B cell (primary cell): ENCODE data around the gene GYS2.

Experiments
- EZH2 ChIP-seq: IDR thresholded peaks from 2 replicates; pipeline ENCODE4 v1.6.1; 2012; ENCODE audit warnings: borderline replicate concordance, low read depth, mild to moderate bottlenecking, moderate library complexity, low read length; ENCODE audit not compliant: insufficient read depth, poor library complexity, severe bottlenecking
- TF ChIP-seq, protein P1 (sequence below): fragments of 200-600 bp; IDR thresholded peaks from one replicate; pipeline ENCODE4 v1.8.0; 2022; ENCODE audit warnings: antibody characterized with exemption, mild to moderate bottlenecking

DNA sequence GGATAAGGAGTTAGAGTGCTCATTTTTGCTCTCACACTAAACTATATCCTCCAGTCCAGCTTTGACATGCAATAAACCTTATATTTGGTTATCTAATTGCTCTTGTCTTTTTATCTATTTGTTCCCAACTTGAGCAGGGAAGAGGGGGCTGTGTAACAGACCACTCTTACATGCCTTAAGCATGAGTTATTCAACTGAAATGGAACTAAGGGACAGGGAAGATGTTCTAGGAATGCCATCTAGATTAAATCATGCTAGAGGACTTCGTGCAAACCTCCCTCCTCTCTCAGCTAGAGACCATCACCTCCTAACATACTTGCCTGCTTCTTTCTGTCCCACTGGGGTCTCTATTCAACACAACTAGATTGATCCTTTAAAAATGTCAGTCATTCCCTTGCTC, 57.9 kb downstream of the GYS2 start:
- TF ChIP-seq EZH2: no peak
- TF ChIP-seq, protein P1, sequence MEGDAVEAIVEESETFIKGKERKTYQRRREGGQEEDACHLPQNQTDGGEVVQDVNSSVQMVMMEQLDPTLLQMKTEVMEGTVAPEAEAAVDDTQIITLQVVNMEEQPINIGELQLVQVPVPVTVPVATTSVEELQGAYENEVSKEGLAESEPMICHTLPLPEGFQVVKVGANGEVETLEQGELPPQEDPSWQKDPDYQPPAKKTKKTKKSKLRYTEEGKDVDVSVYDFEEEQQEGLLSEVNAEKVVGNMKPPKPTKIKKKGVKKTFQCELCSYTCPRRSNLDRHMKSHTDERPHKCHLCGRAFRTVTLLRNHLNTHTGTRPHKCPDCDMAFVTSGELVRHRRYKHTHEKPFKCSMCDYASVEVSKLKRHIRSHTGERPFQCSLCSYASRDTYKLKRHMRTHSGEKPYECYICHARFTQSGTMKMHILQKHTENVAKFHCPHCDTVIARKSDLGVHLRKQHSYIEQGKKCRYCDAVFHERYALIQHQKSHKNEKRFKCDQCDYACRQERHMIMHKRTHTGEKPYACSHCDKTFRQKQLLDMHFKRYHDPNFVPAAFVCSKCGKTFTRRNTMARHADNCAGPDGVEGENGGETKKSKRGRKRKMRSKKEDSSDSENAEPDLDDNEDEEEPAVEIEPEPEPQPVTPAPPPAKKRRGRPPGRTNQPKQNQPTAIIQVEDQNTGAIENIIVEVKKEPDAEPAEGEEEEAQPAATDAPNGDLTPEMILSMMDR: no peak
